Measurements from ENCODE around the gene PERM1.
A peak's percentile ranks its signal among the peaks of the same experiment; 100 is the strongest.

The PERM1 gene

GRCh38 chr1:943545-944340 lies 38.1 kb downstream of the PERM1 start:
- no peak overlapping the region for H3K27ac ChIP-seq
- no peak for TF ChIP-seq CTCF (conservative IDR thresholded peaks at IDR 0.05)
- TF ChIP-seq ZFX (IDR thresholded peaks at IDR 0.05): no peak

- H3K27ac ChIP-seq: peak overlapping the region; percentile 45; the same call in 1 of the 2 replicates
- no peak for TF ChIP-seq CTCF (conservative IDR thresholded peaks at IDR 0.05)
- TF ChIP-seq ZFX (IDR thresholded peaks at IDR 0.05): no peak
Observed at GRCh38 chr1:942864-943533, 38.9 kb downstream of the PERM1 start.

- H3K27ac ChIP-seq: peak overlapping the region; percentile 45
- no peak for TF ChIP-seq CTCF (conservative IDR thresholded peaks at IDR 0.05)
- TF ChIP-seq ZFX (IDR thresholded peaks at IDR 0.05): no peak
Observed at GRCh38 chr1:942411-942821, 39.5 kb downstream of the PERM1 start.

GRCh38 chr1:941588-942383 lies 40.1 kb downstream of the PERM1 start:
- TF ChIP-seq ZFX (IDR thresholded peaks at IDR 0.05) (peak; percentile 14; the same call in 1 of the 2 replicates), CTCF (conservative IDR thresholded peaks at IDR 0.05) (no peak)
- peak overlapping the region; percentile 45 for H3K27ac ChIP-seq

- peak overlapping the region; percentile 45 for H3K27ac ChIP-seq
- no peak for TF ChIP-seq CTCF (conservative IDR thresholded peaks at IDR 0.05)
- TF ChIP-seq ZFX (IDR thresholded peaks at IDR 0.05): no peak
Observed at GRCh38 chr1:941015-941587, 40.8 kb downstream of the PERM1 start.

GRCh38 chr1:940107-941014 lies 41.5 kb downstream of the PERM1 start:
- no peak overlapping the region for H3K27ac ChIP-seq
- TF ChIP-seq CTCF (conservative IDR thresholded peaks at IDR 0.05) (no peak), ZFX (IDR thresholded peaks at IDR 0.05) (no peak)
